Measurements from ENCODE around the gene COL16A1. TPM values are rescaled to one million over a fixed set of nuclear protein-coding genes. Genes with fewer than 3 reads are reported as not detected.

Gene COL16A1
- total RNA-seq, 4 donors from 2014 or later, result 79.7 to 128 (median 94.7) TPM

GRCh38 chr1:31651766-31652165 is 52.1 kb downstream of the COL16A1 start:
- WGBS, 2 donors, result 40 to 48% methylated on average over 6 of the region's 6 CpGs
- intact Hi-C loops (cut with DNase I; ENCODE audit: low total_unique reads), result no loop called here
- no peak for TF ChIP-seq POLR2A (IDR thresholded peaks at IDR 0.05)
- TF ChIP-seq, protein P1, sequence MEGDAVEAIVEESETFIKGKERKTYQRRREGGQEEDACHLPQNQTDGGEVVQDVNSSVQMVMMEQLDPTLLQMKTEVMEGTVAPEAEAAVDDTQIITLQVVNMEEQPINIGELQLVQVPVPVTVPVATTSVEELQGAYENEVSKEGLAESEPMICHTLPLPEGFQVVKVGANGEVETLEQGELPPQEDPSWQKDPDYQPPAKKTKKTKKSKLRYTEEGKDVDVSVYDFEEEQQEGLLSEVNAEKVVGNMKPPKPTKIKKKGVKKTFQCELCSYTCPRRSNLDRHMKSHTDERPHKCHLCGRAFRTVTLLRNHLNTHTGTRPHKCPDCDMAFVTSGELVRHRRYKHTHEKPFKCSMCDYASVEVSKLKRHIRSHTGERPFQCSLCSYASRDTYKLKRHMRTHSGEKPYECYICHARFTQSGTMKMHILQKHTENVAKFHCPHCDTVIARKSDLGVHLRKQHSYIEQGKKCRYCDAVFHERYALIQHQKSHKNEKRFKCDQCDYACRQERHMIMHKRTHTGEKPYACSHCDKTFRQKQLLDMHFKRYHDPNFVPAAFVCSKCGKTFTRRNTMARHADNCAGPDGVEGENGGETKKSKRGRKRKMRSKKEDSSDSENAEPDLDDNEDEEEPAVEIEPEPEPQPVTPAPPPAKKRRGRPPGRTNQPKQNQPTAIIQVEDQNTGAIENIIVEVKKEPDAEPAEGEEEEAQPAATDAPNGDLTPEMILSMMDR (IDR thresholded peaks at IDR 0.05), result no peak
- no peak overlapping the region for H3K4me3 ChIP-seq (ENCODE audit: low read depth, poor library complexity, severe bottlenecking)
- no peak for DNase-seq (ENCODE audit: low spot score in 2 of 2)

- no peak overlapping the region for H3K4me3 ChIP-seq (ENCODE audit: low read depth, poor library complexity, severe bottlenecking)
- no peak for TF ChIP-seq POLR2A (IDR thresholded peaks at IDR 0.05)
- TF ChIP-seq, protein P1 (IDR thresholded peaks at IDR 0.05), result no peak
- intact Hi-C loops (cut with DNase I; ENCODE audit: low total_unique reads), result no loop called here
- WGBS, 2 donors, result 10 to 30% methylated on average over 1 of the region's 1 CpG
- no peak for DNase-seq (ENCODE audit: low spot score in 2 of 2)
Measured at GRCh38 chr1:31651089-31651420, 52.8 kb downstream of the COL16A1 start.

GRCh38 chr1:31650161-31651088 is 53.4 kb downstream of the COL16A1 start:
- WGBS, 2 donors, result 54 to 56% methylated on average over 9 of the region's 9 CpGs
- TF ChIP-seq POLR2A (IDR thresholded peaks at IDR 0.05), result no peak
- TF ChIP-seq, protein P1 (IDR thresholded peaks at IDR 0.05), result no peak
- intact Hi-C loops (cut with DNase I; ENCODE audit: low total_unique reads), result no loop called here
- DNase-seq (ENCODE audit: low spot score in 2 of 2), result no peak
- H3K4me3 ChIP-seq (ENCODE audit: low read depth, poor library complexity, severe bottlenecking), result no peak overlapping the region

- H3K4me3 ChIP-seq (ENCODE audit: low read depth, poor library complexity, severe bottlenecking), result no peak overlapping the region
- TF ChIP-seq, protein P1 (IDR thresholded peaks at IDR 0.05), result no peak
- no peak for TF ChIP-seq POLR2A (IDR thresholded peaks at IDR 0.05)
- DNase-seq (ENCODE audit: low spot score in 2 of 2), result no peak
- 49 to 59% methylated on average over 9 of the region's 9 CpGs for WGBS, 2 donors
- intact Hi-C loops (cut with DNase I; ENCODE audit: low total_unique reads), result no loop called here
Measured at GRCh38 chr1:31648641-31649357, 55.0 kb downstream of the COL16A1 start.

DNA sequence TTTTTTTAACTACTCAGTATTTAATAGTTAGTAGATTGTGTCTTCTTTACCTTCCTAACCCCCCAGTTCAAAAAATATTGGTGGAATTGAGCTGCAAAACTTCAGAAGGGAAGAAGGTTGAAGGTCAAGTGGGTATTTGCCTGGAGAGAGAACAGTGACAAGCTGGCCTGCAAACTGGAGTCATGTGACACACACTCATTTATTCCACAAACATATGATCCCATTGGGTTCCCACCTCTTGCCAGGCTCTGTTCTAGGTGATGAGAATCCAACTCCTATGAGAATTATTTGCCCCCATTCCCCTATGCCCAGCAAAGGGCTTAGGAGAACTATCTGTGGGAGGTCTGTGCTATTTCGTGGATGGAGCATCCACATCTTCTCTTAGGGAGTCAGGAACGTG is 55.6 kb downstream of the COL16A1 start:
- no peak overlapping the region for H3K4me3 ChIP-seq (ENCODE audit: low read depth, poor library complexity, severe bottlenecking)
- DNase-seq (ENCODE audit: low spot score in 2 of 2), result no peak
- TF ChIP-seq, protein P1 (IDR thresholded peaks at IDR 0.05), result no peak
- TF ChIP-seq POLR2A (IDR thresholded peaks at IDR 0.05), result no peak
- intact Hi-C loops (cut with DNase I; ENCODE audit: low total_unique reads), result no loop called here
- WGBS, 2 donors, result 53 to 67% methylated on average over 2 of the region's 2 CpGs

All from lower leg skin (tissue), 4 donors.